ENCODE measurements around the gene ATP2C1.
"Not testable (repeated sequence)": the region's sequence is repeated elsewhere in the genome, so short reads cannot be mapped to it uniquely, and the experiment has no call there.

Gene ATP2C1, protein sequence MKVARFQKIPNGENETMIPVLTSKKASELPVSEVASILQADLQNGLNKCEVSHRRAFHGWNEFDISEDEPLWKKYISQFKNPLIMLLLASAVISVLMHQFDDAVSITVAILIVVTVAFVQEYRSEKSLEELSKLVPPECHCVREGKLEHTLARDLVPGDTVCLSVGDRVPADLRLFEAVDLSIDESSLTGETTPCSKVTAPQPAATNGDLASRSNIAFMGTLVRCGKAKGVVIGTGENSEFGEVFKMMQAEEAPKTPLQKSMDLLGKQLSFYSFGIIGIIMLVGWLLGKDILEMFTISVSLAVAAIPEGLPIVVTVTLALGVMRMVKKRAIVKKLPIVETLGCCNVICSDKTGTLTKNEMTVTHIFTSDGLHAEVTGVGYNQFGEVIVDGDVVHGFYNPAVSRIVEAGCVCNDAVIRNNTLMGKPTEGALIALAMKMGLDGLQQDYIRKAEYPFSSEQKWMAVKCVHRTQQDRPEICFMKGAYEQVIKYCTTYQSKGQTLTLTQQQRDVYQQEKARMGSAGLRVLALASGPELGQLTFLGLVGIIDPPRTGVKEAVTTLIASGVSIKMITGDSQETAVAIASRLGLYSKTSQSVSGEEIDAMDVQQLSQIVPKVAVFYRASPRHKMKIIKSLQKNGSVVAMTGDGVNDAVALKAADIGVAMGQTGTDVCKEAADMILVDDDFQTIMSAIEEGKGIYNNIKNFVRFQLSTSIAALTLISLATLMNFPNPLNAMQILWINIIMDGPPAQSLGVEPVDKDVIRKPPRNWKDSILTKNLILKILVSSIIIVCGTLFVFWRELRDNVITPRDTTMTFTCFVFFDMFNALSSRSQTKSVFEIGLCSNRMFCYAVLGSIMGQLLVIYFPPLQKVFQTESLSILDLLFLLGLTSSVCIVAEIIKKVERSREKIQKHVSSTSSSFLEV

DNA sequence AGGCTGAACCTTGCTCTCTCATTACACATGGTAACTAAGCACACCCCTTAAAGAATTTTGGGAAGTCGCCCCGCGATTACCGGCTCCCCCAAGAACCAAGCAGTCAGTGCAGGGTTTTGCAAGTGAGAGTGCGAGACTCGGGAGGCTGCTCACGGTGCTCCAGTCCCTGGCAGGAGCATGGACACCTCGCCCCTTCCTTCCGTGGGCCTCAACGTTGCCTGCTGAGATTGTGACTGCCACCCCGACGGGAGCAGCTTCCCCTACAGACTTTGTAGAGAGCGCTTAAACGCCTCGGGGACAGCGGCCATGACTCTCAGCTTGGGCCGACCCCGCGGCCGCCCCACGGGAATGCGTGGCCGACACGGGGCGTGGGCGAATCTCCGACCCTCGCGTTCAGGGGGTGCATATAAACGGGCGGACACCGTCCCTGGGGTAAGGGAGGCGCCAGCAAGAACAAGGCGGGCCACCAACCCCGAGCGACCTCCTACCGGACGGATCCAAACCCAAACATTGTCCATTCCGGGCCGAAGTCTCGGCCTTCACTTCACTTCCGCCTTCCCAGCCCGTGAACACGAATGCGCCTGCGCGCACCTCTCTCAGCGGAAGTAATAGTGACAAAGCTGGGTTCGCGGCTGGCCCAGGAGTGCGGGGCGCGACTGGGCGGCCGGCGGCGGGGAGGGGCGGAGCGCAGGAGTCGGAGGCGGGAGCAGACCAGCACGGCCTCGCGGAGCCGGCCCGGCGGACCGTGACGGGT is at the start of gene ATP2C1:
Gene ATP2C1 (plus strand): TSS at position 709 of the 754 bp plus-strand sequence. CDS start 686 bp downstream, outside the sequence.
- DNase-seq (ENCODE audit: low read depth) = peak; percentile 95

DNA sequence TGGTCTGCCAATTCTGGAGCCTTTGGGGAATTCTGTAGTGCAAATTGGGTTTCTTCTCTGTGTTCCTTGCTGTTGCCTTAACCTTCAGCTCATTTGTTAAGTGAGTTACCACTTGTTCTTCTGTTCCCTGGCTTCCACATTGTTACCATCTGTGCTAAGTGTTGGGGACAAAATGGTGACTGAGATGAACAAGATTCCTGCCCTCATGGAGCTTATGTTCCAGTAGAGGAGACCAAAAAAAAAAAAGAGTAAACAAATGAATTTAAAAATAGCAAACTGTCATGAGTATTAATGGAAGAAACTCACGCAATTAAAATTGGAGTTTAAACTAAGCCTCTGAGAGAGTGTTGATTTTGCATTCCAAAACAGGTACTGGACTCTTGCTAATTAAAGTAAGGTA is 49.4 kb upstream of the ATP2C1 start:
- no peak for DNase-seq (ENCODE audit: low read depth)

DNA sequence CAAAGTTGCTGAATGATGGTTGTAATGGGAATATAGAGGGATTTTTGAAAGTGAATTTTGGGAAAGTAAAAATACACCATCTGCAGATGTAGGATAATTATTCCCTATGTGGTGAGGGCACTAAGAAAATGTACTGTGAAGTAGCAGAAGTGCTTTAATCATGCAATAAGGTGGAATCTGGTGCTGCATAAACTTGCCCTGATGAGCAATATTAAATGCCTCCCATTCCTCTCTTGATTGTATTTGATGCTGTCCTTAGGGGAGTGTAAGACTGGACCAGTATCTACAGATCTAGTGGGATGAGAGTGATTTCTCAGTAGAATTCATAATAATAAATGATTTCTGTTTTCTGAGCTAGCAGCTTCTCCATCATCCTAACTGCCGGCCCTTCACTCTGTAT is 47.7 kb upstream of the ATP2C1 start:
- no peak for DNase-seq (ENCODE audit: low read depth)

DNA sequence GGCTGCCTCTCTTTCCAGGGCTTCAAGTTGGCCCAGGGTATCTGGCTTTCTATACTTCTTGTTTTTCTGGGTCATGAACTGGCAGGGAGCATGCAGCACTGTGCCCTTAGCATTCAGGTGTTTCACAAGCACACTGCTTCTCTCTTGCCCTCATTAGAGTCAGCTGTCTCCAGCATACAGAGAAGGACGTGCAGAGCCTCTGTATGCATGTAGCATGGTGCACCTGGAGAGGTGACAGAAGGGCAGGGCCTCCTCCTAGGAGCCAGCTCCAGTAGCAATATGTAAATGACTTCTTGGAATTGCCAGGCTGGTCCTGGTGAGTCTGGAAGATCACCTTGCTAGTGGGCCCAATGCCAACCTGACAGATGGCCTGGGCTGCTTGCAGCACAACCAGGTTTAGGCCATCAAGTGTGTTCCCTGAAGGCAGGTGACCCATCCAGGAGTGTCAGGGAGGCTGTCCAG is 44.8 kb upstream of the ATP2C1 start:
- DNase-seq (ENCODE audit: low read depth) = no peak

DNA sequence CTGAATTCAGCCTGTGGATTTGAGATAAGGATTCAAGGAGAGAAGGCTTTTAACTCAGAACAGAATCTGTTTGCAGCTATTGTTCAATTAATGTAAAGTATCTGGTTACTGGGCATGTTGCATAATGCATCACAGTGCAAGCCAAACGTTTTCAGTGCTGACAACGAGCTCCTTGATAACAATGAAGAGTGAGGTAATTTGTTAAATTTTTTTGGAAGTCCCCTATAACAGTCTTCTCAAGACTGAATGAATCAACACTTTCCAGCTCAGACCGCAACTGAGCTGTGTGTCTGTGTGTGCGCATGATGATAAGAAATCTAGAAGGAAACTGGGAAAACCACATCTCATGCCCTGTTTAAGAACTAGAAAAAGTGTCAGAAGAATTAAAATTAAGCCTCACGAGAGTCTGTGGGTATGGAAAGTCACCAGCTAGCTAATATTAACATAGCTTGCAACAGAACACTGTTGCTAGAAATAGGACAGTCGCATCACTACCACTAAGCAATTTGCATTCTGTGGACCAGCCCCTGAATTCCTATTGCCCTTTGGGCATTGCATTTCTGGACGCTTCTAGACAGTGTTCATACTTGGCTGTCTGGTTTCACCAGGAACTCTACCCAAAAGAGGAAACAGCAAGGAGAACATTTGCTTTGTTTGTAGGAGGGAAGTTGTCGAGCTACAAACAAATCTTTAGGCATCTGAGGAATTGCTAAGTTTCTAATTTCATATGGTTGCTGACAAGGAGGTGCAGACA is 43.7 kb upstream of the ATP2C1 start:
- peak; percentile 33 for DNase-seq (ENCODE audit: low read depth)

DNA sequence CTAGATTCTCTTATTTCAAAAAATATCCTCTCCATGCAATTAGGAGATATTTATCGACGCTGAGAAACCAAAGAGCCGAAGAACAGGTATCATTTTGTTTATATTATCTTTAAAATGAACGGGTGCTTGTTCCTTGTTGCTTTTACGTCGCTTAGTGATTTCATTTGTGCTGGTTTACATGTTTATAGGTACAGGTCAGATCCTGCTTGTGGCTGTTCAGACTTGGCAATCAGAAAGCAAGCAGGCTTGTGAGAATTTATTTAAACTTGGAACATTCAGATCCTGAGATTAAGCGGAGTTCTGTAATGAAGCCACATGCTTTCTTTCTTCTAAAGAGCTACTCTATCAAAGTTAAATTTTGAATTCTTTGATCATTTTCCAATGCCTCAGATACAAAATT is 43.0 kb upstream of the ATP2C1 start:
- DNase-seq (ENCODE audit: low read depth) = no peak

DNA sequence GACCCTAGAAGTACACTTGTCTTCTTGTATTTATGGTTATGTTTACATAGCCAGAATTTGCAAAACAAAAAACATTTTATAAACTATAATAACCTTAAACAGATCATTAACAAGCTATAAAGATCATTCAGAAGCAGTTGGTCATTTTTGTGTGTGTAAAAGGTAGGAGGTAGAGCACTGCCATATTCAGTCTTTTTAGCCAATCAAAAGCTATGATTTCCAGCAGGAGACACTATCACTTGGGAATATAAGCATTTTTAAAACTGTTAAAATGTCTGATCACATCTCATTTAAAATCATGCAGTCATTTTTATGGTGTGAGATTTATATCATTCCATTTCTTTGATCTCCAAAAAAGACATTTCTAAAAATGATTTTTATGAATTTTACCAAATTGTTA is 42.6 kb upstream of the ATP2C1 start:
- no peak for DNase-seq (ENCODE audit: low read depth)

DNA sequence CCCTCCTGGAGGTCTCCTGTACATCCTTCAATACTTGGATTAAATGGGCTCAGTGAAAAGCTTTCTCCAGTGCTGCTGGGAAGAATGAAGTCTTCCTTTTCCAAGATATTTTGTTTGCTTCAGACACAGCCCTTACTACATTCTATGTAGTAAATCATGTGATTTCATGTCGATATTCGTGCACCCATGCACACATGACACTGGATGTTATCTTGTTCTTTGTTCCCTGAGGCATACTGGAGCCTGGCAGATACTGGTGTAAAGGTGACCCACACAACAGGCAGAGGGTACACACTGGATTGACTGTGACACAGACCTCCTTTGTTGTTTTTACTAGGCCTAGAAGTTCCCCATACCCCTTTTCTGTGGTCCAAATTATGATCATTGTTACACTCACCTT is 40.3 kb upstream of the ATP2C1 start:
- DNase-seq (ENCODE audit: low read depth) = no peak

DNA sequence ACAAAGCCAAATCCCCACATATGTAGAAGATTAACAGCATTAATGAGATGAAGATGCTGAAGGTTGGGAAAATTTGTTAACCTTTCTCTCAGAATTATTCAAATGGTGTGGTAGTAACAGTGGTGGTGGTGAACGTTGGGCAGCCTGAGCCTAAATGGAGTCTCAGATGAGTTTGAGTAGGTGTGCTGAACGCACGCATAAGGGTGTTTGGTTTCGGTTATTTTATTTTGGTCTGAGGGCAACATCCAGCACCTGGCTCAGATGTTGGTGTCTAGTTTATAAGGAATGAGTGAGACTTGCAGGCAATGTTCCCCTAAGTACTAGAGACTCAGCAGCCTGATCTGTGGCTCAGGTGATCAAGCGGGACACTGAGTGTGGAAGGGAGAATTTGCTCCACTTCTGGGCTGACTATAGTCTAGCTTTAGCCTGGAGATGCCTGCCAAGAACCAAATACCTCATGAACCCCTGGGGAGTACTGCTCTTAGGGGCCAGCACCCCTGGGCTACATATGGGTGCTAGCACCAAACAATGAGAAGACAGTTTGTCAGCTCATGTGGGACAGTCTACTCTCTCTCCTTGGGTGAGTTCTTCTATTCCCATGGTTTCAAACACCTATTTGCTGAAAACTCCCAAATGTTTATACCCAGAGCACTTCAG is 39.5 kb upstream of the ATP2C1 start:
- no peak for DNase-seq (ENCODE audit: low read depth)

DNA sequence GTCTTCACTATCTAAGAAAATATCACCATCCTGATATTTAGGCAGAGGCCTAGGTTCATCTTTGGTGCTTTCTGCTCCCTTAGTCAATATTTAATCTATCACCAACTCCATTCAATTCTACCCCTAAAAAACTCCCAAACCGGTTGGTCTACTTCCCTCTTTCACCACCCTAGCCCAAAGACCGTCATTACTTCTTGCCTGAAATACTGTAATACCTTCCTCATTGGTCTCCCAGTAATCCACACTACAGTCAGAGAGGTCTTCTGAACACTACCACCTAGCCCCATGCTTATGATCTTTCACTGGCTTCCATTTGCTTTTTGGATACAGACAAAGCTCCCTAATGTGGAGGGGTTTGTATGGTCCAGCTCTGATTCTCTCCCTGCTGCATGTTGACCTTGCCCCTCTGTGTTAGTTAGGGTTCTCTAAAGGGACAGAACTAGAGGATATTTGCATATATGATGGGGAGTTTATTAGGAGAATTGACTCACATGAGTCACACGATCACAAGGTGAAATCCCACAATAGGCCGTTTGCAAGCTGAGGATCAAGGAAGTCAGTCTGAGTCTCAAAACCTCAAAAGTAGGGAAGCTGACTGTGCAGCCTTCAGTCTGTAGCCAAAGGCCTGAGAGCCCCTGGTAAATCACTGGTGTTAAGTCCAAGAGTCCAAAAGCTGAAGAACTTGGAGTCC is 36.4 kb upstream of the ATP2C1 start:
- no peak for DNase-seq (ENCODE audit: low read depth)

DNA sequence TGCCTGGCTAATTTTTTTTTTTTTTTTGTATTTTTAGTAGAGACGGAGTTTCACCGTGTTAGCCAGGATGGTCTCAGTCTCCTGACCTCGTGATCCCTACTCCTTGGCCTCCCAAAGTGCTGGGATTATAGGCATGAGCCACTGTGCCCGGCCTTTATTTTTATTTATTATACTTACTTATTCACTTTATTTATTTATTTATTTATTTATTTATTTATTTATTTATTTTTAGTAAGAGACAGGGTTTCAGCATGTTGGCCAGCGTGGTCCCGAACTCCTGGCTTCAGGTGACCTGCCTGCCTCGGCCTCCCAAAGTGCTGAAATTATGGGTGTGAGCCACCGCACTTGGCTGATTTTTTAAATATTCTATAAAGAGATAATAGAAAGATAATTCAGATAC is 31.8 kb upstream of the ATP2C1 start:
- DNase-seq (ENCODE audit: low read depth) = not testable (repeated sequence)

DNA sequence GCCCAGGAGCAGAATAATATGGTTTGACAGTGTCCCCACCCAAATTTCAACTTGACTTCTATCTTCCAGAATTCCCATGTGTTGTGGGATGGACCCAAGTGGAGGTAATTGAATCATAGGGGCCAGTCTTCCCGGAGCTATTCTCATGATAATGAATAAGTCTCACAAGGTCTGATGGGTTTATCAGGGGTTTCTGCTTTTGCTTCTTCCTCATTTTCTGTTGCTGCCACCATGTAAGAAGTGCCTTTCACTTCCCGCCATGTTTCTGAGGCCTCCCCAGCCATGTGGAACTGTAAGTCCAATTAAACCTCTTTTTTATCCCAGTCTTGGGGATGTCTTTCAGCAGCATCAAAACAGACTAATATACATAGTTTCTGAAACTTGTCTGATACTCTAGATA is 28.4 kb upstream of the ATP2C1 start:
- no peak for DNase-seq (ENCODE audit: low read depth)

DNA sequence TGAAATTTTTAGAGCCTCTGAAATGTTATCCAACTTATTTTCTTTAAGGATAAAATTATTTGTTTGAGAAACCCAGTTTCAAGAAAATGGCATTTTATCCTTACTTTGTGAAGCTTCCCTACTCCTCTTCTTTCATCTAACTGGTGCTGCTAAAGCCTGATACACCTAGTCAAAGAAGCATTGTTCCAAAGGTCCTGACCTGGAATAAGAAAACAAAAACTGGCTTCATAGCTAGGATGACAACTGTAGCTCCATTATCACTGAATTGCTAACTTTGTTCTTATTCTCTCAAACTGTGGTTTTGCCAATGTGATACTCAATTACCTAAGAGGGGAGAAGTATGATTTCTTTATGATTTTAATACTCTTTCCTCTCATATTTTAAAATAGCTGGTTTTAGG is 27.6 kb upstream of the ATP2C1 start:
- DNase-seq (ENCODE audit: low read depth) = no peak

DNA sequence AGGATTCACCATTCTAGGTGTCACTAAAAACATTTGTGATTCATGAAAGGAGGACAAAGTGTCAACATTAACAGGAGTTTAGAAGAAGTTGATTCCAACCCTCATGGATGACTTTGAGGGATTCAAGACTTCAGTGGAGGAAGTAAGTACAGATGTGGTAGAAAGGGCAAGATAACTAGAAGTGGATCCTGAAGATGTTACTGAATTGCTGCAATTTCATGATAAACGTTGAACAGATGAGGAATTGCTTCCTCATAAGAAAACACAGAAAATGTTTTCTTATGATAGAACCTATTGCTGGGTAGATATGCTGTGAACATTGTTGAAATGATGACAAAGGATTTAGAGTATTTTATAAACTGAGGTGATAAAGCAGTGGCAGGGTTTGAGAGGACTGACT is 23.5 kb upstream of the ATP2C1 start:
- DNase-seq (ENCODE audit: low read depth) = no peak

DNA sequence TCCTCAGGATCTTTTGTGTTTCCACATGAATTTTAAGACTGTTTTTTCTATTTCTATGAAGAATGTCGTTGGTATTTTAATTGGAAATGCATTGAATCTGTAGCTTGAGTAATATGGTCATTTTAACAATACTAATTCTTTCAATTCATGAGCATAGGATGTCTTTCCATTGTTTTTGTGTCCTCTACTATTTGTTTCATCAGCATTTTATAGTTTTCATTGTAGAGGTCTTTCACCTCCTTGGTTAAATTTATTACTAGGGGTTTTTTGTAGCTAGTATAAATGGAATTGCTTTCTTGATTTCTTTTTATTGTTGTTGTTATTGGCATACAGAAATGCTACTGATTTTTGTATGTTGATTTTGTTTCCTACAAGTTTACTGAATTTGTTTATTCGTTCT is 17.3 kb upstream of the ATP2C1 start:
- DNase-seq (ENCODE audit: low read depth) = no peak

DNA sequence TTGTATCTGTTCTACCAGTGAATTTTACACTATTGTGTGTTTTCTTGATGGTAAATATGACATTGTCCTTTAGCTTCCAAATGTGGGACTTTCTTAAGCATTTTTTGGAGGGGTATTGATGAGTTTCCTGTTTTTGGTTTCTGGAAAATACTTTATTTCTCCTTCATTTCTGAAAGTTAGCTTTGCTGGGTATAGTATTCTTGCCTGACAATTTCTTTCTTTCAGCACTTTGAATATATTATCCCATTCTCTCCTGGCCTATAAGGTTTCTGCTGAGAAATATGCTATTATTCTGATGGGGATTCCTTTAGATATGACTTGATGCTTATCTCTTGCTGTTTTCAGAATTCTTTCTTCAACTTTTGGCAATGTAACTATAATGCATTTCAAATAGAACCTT is 15.4 kb upstream of the ATP2C1 start:
- no peak for DNase-seq (ENCODE audit: low read depth)

DNA sequence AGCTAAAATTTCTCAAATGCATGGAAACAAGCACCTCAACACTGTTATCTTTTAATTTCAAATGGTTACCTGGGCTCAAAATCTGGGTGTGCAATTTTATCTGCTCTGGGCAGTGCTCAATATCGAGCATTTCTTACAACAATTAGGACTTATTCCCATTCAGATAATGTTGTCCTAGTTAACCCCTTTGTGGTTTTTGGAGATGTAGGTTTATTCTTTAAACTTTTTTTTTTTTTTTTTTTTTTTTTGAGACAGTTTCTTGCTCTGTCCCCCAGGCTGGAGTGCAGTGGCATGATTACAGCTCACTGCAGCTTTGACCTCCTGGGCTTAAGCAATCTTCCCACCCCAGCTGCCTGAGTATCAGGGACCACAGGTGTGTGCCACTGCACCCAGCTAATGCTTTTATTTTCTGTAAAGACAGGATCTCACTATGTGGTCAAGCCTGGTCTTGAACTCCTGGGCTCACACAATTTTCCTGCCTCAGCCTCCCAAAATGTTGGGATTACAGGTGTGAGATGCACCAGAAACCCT is 4.4 kb upstream of the ATP2C1 start:
- DNase-seq (ENCODE audit: low read depth) = no peak

DNA sequence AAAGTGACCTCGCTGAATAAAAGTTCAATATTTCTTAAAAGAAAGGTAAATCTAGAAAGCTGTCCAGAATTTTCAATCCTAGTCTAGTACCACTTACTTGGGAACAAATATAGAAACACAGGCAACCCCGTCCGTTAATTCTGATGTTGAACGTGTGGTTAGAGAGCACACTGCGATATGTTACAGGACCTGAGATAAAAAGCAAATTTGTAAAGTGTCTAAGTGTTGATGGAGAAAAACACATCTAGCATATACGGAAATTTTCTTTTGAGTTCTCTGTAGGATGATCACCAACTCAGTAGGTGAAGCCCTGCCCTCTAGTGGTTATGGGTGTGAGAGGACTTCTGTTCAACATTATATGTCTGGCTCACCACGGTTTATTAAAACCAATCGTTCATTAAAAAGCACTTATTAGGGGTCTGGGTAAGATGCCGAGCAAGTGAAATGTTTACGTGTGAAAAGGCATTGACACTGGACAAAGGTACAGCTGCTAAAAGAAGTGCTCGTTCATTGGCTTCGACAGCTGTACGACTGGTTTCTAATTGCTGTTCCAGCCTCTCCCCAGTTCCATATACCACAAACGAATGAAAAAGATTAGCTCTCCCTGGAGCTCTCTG is 1.0 kb upstream of the ATP2C1 start:
- peak; percentile 70 for DNase-seq (ENCODE audit: low read depth)

DNA sequence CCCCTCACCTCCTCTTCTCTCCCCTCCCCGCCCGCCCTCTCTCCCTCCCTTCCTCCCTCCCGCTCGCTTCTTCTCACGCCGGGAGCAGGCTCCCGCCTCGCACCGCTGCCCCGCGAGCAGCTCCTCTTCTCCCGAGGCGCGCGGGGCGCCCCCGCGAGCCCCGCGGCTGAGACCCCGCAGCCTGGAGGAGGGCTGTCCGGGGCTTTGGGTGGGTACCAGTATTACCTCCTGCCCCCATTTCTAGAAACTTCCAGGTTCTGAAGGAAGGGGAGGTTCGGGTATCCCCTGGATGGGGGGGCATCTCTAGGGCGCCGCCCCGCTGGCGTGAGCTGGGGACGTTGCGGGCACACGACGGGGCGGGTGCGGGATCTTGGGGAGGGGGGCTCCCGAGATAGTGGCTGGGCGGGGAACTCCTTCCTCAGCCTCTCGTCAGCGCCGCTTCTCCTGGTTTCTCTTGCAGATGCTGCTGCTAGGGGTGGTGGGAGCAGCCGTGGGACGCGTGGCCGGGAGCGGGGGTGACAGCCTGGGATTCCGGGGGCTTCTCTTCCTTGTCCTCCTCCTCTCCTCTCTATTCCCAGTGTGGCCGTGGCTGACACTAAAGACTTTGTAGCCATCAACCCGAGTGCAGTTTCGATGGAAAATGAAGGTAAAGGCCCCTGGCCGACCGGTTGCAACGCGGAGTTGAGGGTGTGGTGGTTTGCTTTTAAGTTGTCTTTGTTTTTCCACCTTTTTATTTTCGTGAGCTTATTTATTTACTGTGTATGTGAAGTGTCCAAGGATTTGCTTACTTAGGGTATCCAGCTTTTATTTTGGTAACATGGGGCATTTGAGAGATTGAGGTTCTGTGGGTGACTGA is 474 bp downstream of the ATP2C1 start:
- peak; percentile 13 for DNase-seq (ENCODE audit: low read depth)

All from fibroblast of gingiva (primary cell).